CD4-positive, alpha-beta T cell (primary cell): ENCODE data around the gene TRPV2. TPM values are rescaled to one million over a fixed set of nuclear protein-coding genes. Genes with fewer than 3 reads are reported as not detected.

Experiments
- ATAC-seq: fragments of 200-7000 bp; cut with Tn5 transposase; one replicate; pipeline ENCODE4 v1.10.0; 2022; ENCODE audit warnings: mild to moderate bottlenecking; ENCODE audit not compliant: poor library complexity
- CTCF ChIA-PET: fragments of 350-600 bp; sonication (Branson Sonifier 250); formaldehyde crosslinking; loops from one replicate; lab custom pipeline; 2021; ENCODE audit warnings: antibody characterized with exemption, inconsistent platforms; lab: Charles Lee
- POLR2A ChIA-PET: fragments of 350-600 bp; sonication (Branson Sonifier 250); formaldehyde crosslinking; loops from one replicate; lab custom pipeline; 2021; ENCODE audit warnings: antibody characterized with exemption, inconsistent platforms; lab: Charles Lee
- DNase-seq, 14 experiments: peaks; one replicate each; pipeline ENCODE4 v3.0.0-alpha.2; 2013 to 2020; ENCODE audit warnings: mixed read lengths in 2 of 14
- H3K27ac ChIP-seq, 2 donors: one replicate each; pipeline versions ENCODE4 v1.5.1 to v1.7.0; 2013; ENCODE audit warnings: low read length in 2 of 2, low read depth in 1 of 2, mild to moderate bottlenecking in 1 of 2
- H3K27me3 ChIP-seq, 2 experiments: 1 replicate in 1 of 2; 2 replicates in 1 of 2; pipeline versions ENCODE4 v1.6.1 to v1.7.0; 2013; ENCODE audit warnings: low read length in 2 of 2, control low read depth in 1 of 2, mild to moderate bottlenecking in 1 of 2, moderate library complexity in 1 of 2; ENCODE audit not compliant: insufficient read depth in 2 of 2, control insufficient read depth in 1 of 2
- H3K36me3 ChIP-seq: one replicate; pipeline ENCODE4 v1.6.1; 2013; ENCODE audit warnings: low read length, control low read depth; ENCODE audit not compliant: insufficient read depth
- H3K4me1 ChIP-seq: one replicate; pipeline ENCODE4 v1.6.1; 2013; ENCODE audit warnings: low read length, control low read depth; ENCODE audit not compliant: insufficient read depth
- H3K4me3 ChIP-seq: one replicate; pipeline ENCODE4 v1.5.1; 2013; ENCODE audit warnings: mild to moderate bottlenecking, low read length, moderate library complexity
- H3K9me3 ChIP-seq, 2 experiments: 1 replicate in 1 of 2; 2 replicates in 1 of 2; pipeline versions ENCODE4 v1.6.1 to v1.7.0; 2013; ENCODE audit warnings: low read length in 2 of 2, mild to moderate bottlenecking in 2 of 2, control low read depth in 1 of 2, moderate library complexity in 1 of 2; ENCODE audit not compliant: control insufficient read depth in 1 of 2, insufficient read depth in 1 of 2
- H3K27ac Mint-ChIP-seq: one replicate; pipeline ENCODE4 v1.8.0; 2020; ENCODE audit warnings: mixed read lengths
- H3K27me3 Mint-ChIP-seq: one replicate; pipeline ENCODE4 v1.8.0; 2021; ENCODE audit warnings: mixed read lengths
- H3K36me3 Mint-ChIP-seq: one replicate; pipeline ENCODE4 v1.8.0; 2021; ENCODE audit warnings: low read depth, mixed read lengths
- H3K4me1 Mint-ChIP-seq: one replicate; pipeline ENCODE4 v1.8.0; 2021; ENCODE audit warnings: low read depth, mixed read lengths
- H3K4me3 Mint-ChIP-seq: one replicate; pipeline ENCODE4 v1.8.0; 2020; ENCODE audit warnings: mild to moderate bottlenecking, mixed read lengths
- H3K9me3 Mint-ChIP-seq: one replicate; pipeline ENCODE4 v1.8.0; 2020; ENCODE audit warnings: mixed read lengths
- intact Hi-C, 2 experiments: fragments of 100-400 bp; cut with DNase I in 1 of 2; cut with micrococcal nuclease in 1 of 2; formaldehyde crosslinking; loops; one replicate each; pipeline versions ENCODE4 v1.15.1 to v1.9.0; 2023 to 2025; cut with DNase I, micrococcal nuclease
- total RNA-seq, 174 experiments: library from RNA in 2 of 174; stranded (reverse) in 2 of 174; gene quantifications; one replicate each; pipeline ENCODE4 v1.2.3 and lab custom pipeline; 2021 to 2026
- TF ChIP-seq, protein P1 (sequence below): fragments of 200-600 bp; IDR thresholded peaks from one replicate; pipeline ENCODE4 v1.8.0; 2022; ENCODE audit warnings: antibody characterized with exemption, mild to moderate bottlenecking

TRPV2 gene
- total RNA-seq, 2 experiments from 2014 or later = 42.8 to 45.2 TPM

DNA sequence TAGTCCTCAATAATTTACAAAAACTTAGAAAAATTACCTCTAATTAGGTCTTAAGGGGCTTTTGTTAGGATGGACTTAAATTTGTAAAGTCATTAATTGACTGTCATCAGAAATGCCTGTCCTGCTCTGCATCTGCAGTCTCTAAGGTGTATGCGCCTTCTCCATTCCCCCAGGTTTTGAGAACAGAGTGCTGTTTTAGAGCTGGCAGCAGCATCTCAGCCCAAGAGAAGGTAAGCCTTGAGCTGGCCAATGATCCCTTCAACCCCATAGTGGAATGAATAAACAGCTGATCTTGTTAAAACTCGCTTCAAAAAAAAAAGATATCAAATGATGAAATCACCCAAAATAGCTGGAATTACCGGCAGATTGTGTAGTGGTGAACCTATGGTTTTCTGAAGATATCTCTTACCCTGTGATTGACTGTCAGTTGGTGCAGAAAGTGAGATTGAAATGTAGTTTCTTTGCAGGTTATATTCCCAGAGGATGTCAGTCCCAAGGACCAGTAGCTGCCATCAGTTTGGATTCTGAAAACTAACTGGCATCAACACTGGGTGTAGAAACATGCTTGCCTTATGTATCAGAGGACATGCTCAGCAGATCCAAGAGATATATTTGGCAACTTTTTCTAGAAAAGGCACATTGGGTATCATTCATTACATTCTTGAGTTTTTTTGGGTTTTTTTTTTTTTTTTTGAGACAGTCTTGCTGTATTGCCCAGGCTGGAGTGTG lies 25.7 kb downstream of the TRPV2 start:
- Histone ChIP-seq H3K27ac (no peak overlapping the region), H3K4me1 (peaks cover 55% of the 10 kb centered on the region)
- H3K36me3 Mint-ChIP-seq = peaks cover 63% of the 10 kb centered on the region

DNA sequence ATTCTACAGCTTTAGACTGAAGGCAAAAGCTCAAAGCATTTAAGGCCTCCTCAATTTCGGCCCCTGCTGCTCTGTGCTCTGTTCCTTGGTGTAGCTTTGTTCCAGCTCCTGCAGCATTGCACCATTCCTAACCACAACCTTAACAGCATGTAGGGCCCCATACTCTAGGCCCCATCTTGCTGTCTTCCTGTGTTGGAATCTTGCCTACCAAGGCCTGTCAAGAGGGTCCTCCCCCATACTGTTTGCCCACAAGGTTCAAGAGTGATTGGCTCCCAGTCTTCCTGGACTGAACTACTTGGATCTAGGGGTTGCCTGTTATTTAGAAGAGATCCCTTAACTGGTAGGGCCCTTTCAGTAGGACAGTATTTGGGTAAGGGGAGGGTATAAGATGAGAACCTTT lies 26.8 kb downstream of the TRPV2 start:
- H3K9me3 Mint-ChIP-seq = no peaks in the 10 kb centered on the region

More for the DNA sequence above, 25.7 kb downstream of the TRPV2 start:
- ChIA-PET POLR2A (interaction anchor here (1.4 kb wide), 1 partner anchor 60 kb away, joined by 5 read pairs; the partner anchor contains the start of gene UBB), CTCF (interaction anchor here (0.7 to 4.5 kb wide), 6 partner anchors 12 to 148 kb away, joined by 3 to 18 read pairs (median 4); no protein-coding TSS in a partner anchor)
- TF ChIP-seq, protein P1, sequence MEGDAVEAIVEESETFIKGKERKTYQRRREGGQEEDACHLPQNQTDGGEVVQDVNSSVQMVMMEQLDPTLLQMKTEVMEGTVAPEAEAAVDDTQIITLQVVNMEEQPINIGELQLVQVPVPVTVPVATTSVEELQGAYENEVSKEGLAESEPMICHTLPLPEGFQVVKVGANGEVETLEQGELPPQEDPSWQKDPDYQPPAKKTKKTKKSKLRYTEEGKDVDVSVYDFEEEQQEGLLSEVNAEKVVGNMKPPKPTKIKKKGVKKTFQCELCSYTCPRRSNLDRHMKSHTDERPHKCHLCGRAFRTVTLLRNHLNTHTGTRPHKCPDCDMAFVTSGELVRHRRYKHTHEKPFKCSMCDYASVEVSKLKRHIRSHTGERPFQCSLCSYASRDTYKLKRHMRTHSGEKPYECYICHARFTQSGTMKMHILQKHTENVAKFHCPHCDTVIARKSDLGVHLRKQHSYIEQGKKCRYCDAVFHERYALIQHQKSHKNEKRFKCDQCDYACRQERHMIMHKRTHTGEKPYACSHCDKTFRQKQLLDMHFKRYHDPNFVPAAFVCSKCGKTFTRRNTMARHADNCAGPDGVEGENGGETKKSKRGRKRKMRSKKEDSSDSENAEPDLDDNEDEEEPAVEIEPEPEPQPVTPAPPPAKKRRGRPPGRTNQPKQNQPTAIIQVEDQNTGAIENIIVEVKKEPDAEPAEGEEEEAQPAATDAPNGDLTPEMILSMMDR = no peak
- no peak for ATAC-seq
- Histone ChIP-seq H3K27me3 (no peaks in the 10 kb centered on the region), H3K36me3 (peaks cover 56% of the 10 kb centered on the region), H3K9me3 (no peaks in the 10 kb centered on the region), H3K4me3 (no peak overlapping the region)
- Mint-ChIP-seq H3K27me3 (no peaks in the 10 kb centered on the region), H3K4me3 (peak overlapping the region; percentile 54), H3K4me1 (peaks cover 50% of the 10 kb centered on the region), H3K9me3 (no peaks in the 10 kb centered on the region), H3K27ac (peak overlapping the region; percentile 96)
- no peak for DNase-seq
- intact Hi-C loops = no loop called here

DNA sequence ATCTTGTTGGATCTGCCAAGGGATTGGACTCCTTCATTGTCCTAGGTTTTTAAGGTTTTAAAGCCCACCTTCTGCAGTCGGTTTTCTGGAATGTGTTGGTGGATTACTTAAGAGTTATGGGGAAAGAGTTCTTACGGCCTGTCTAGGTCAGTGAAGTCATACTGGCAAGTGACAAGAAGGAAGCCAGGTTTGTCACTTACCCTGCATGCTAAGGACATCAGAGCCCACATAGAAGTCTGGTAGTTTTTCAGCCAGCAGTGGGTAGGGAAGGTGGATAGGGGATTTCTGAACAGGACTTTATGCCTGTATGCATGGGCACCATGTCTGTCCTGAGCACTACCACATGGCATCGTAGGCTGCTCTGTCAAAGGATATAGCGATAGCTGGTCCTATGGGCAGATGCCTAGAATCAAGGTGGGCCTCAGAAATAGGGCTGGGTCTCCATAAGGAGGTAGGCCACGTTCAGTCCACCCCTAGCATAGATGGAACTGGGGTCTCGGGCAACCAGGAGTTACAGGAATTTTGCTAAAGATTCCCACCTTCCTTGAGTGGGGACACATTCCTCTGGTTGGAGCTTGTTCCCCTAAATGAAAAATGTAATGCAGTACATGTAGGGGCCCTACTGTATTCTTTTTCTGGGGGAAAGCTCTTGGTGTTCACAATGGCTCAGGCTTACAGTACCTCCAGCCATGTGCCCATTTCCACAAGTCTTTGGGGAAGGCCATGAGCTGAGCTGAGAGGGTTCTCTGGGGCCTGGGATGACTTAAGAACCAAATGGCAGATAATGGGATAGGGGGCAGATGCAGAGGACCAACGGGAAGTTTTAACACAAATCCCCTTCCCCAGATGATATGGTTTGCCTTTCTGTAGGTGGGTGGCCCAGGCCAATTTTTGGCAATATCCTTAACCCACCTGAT lies 27.5 kb downstream of the TRPV2 start:
- DNase-seq (no peak), ATAC-seq (no peak)
- intact Hi-C loops = no loop called here
- Histone ChIP-seq H3K36me3 (peaks cover 67% of the 10 kb centered on the region), H3K4me3 (no peak overlapping the region), H3K27ac (no peak overlapping the region), H3K27me3 (no peaks in the 10 kb centered on the region), H3K9me3 (no peaks in the 10 kb centered on the region), H3K4me1 (peaks cover 57% of the 10 kb centered on the region)
- Mint-ChIP-seq H3K4me3 (peak overlapping the region; percentile 56), H3K27ac (peak overlapping the region; percentile 96), H3K27me3 (no peaks in the 10 kb centered on the region), H3K4me1 (peaks cover 48% of the 10 kb centered on the region), H3K9me3 (no peaks in the 10 kb centered on the region), H3K36me3 (peaks cover 73% of the 10 kb centered on the region)
- ChIA-PET CTCF (interaction anchor here (2.4 kb wide), 1 partner anchor 10 kb away, joined by 13 read pairs; no protein-coding TSS in a partner anchor), POLR2A (no interaction called here)
- TF ChIP-seq, protein P1 = no peak

More for the DNA sequence above, 26.8 kb downstream of the TRPV2 start:
- H3K36me3 ChIP-seq = peaks cover 61% of the 10 kb centered on the region
- ChIA-PET POLR2A (interaction anchor here (1.4 kb wide), 1 partner anchor 61 kb away, joined by 5 read pairs; the partner anchor contains the start of gene UBB), CTCF (interaction anchor here (0.7 to 4.5 kb wide), 5 partner anchors 11 to 147 kb away, joined by 3 to 18 read pairs (median 5); no protein-coding TSS in a partner anchor)
- no peak overlapping the region for H3K4me3 ChIP-seq
- ATAC-seq (no peak), DNase-seq (no peak)
- no peaks in the 10 kb centered on the region for H3K27me3 ChIP-seq
- H3K36me3 Mint-ChIP-seq = peaks cover 68% of the 10 kb centered on the region
- H3K27ac Mint-ChIP-seq = peak overlapping the region; percentile 96
- intact Hi-C loops = no loop called here
- peak overlapping the region; percentile 75 for H3K4me3 Mint-ChIP-seq
- H3K27ac ChIP-seq = no peak overlapping the region
- no peaks in the 10 kb centered on the region for H3K27me3 Mint-ChIP-seq
- H3K4me1 Mint-ChIP-seq = peaks cover 48% of the 10 kb centered on the region
- TF ChIP-seq, protein P1 = no peak
- H3K4me1 ChIP-seq = peaks cover 57% of the 10 kb centered on the region
- no peaks in the 10 kb centered on the region for H3K9me3 ChIP-seq
